ENCODE measurements around the gene NEB. TPM values are rescaled to one million over a fixed set of nuclear protein-coding genes. Genes with fewer than 3 reads are reported as not detected.
"Not testable (repeated sequence)": the region's sequence is repeated elsewhere in the genome, so short reads cannot be mapped to it uniquely, and the experiment has no call there.

NEB gene
- total and polyA plus RNA-seq, 2 of the 13 experiments (the other 11 are each of a cell fraction or from before 2014, with no cell fraction given): 0.21 to 0.24 TPM

DNA sequence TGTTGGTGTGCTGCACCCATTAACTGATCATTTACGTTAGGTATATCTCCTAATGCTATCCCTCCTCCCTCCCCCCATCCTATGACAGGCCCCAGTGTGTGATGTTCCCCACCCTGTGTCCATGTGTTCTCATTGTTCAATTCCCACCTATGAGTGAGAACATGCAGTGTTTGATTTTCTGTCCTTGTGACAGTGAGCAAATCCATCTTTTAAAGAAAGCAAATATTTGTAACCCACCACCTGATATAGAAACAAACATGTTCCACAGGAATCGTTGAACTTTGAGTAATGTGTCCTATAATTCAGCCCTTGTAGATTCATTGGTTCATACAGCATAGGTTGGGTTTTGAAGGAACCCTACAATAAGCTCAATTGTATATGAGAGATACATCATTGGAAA lies 92.4 kb downstream of the NEB start (continued):
- TF ChIP-seq, protein P1, sequence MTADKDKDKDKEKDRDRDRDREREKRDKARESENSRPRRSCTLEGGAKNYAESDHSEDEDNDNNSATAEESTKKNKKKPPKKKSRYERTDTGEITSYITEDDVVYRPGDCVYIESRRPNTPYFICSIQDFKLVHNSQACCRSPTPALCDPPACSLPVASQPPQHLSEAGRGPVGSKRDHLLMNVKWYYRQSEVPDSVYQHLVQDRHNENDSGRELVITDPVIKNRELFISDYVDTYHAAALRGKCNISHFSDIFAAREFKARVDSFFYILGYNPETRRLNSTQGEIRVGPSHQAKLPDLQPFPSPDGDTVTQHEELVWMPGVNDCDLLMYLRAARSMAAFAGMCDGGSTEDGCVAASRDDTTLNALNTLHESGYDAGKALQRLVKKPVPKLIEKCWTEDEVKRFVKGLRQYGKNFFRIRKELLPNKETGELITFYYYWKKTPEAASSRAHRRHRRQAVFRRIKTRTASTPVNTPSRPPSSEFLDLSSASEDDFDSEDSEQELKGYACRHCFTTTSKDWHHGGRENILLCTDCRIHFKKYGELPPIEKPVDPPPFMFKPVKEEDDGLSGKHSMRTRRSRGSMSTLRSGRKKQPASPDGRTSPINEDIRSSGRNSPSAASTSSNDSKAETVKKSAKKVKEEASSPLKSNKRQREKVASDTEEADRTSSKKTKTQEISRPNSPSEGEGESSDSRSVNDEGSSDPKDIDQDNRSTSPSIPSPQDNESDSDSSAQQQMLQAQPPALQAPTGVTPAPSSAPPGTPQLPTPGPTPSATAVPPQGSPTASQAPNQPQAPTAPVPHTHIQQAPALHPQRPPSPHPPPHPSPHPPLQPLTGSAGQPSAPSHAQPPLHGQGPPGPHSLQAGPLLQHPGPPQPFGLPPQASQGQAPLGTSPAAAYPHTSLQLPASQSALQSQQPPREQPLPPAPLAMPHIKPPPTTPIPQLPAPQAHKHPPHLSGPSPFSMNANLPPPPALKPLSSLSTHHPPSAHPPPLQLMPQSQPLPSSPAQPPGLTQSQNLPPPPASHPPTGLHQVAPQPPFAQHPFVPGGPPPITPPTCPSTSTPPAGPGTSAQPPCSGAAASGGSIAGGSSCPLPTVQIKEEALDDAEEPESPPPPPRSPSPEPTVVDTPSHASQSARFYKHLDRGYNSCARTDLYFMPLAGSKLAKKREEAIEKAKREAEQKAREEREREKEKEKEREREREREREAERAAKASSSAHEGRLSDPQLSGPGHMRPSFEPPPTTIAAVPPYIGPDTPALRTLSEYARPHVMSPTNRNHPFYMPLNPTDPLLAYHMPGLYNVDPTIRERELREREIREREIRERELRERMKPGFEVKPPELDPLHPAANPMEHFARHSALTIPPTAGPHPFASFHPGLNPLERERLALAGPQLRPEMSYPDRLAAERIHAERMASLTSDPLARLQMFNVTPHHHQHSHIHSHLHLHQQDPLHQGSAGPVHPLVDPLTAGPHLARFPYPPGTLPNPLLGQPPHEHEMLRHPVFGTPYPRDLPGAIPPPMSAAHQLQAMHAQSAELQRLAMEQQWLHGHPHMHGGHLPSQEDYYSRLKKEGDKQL (CRISPR knock-in tag; IDR thresholded peaks at IDR 0.05; ENCODE audit: low read depth): peak; percentile 77; the same call in 1 of the 2 replicates
- peak; percentile 68 for TF ChIP-seq HDAC1 (CRISPR knock-in tag; IDR thresholded peaks at IDR 0.05)
- peak; percentile 85 for TF ChIP-seq FOXA3 (CRISPR knock-in tag; IDR thresholded peaks at IDR 0.05)
- peak; percentile 31; the same call in 1 of the 2 replicates for TF ChIP-seq HNF4A (CRISPR knock-in tag; IDR thresholded peaks at IDR 0.05)
- 0 out of 2 replicates have a peak, but pooled peaks have one; percentile 32 for TF ChIP-seq ZNF644 (CRISPR knock-in tag; IDR thresholded peaks at IDR 0.05; ENCODE audit: low read depth)
- TF ChIP-seq SOX6 (IDR thresholded peaks at IDR 0.05); FOXP1 (IDR thresholded peaks at IDR 0.05); EP300 (CRISPR knock-in tag; IDR thresholded peaks at IDR 0.05; ENCODE audit: borderline replicate concordance): not testable (repeated sequence)
- peak; percentile 96 for TF ChIP-seq SOX6 (CRISPR knock-in tag; IDR thresholded peaks at IDR 0.05)
- TF ChIP-seq ISL2 (CRISPR knock-in tag; IDR thresholded peaks at IDR 0.05): peak; percentile 71
- TF ChIP-seq RXRB (CRISPR knock-in tag; IDR thresholded peaks at IDR 0.05; ENCODE audit: borderline replicate concordance): peak; percentile 17; the same call in 1 of the 2 replicates
- TF ChIP-seq FOXP1 (CRISPR knock-in tag; IDR thresholded peaks at IDR 0.05): peak; percentile 72; the same call in 1 of the 2 replicates
- 0 out of 2 replicates have a peak, but pooled peaks have one; percentile 26 for TF ChIP-seq FOSL2 (CRISPR knock-in tag; IDR thresholded peaks at IDR 0.05)
- TF ChIP-seq, protein P2, sequence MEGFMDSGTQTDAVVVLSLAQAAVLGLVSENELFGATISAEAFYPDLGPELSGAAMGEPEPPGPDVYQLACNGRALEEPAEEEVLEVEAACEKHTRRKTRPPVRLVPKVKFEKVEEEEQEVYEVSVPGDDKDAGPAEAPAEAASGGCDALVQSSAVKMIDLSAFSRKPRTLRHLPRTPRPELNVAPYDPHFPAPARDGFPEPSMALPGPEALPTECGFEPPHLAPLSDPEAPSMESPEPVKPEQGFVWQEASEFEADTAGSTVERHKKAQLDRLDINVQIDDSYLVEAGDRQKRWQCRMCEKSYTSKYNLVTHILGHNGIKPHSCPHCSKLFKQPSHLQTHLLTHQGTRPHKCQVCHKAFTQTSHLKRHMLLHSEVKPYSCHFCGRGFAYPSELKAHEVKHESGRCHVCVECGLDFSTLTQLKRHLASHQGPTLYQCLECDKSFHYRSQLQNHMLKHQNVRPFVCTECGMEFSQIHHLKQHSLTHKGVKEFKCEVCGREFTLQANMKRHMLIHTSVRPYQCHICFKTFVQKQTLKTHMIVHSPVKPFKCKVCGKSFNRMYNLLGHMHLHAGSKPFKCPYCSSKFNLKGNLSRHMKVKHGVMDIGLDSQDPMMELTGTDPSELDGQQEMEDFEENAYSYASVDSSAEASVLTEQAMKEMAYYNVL (CRISPR knock-in tag; IDR thresholded peaks at IDR 0.05; ENCODE audit: borderline replicate concordance): peak; percentile 60; the same call in 1 of the 2 replicates
- TF ChIP-seq, protein P3, sequence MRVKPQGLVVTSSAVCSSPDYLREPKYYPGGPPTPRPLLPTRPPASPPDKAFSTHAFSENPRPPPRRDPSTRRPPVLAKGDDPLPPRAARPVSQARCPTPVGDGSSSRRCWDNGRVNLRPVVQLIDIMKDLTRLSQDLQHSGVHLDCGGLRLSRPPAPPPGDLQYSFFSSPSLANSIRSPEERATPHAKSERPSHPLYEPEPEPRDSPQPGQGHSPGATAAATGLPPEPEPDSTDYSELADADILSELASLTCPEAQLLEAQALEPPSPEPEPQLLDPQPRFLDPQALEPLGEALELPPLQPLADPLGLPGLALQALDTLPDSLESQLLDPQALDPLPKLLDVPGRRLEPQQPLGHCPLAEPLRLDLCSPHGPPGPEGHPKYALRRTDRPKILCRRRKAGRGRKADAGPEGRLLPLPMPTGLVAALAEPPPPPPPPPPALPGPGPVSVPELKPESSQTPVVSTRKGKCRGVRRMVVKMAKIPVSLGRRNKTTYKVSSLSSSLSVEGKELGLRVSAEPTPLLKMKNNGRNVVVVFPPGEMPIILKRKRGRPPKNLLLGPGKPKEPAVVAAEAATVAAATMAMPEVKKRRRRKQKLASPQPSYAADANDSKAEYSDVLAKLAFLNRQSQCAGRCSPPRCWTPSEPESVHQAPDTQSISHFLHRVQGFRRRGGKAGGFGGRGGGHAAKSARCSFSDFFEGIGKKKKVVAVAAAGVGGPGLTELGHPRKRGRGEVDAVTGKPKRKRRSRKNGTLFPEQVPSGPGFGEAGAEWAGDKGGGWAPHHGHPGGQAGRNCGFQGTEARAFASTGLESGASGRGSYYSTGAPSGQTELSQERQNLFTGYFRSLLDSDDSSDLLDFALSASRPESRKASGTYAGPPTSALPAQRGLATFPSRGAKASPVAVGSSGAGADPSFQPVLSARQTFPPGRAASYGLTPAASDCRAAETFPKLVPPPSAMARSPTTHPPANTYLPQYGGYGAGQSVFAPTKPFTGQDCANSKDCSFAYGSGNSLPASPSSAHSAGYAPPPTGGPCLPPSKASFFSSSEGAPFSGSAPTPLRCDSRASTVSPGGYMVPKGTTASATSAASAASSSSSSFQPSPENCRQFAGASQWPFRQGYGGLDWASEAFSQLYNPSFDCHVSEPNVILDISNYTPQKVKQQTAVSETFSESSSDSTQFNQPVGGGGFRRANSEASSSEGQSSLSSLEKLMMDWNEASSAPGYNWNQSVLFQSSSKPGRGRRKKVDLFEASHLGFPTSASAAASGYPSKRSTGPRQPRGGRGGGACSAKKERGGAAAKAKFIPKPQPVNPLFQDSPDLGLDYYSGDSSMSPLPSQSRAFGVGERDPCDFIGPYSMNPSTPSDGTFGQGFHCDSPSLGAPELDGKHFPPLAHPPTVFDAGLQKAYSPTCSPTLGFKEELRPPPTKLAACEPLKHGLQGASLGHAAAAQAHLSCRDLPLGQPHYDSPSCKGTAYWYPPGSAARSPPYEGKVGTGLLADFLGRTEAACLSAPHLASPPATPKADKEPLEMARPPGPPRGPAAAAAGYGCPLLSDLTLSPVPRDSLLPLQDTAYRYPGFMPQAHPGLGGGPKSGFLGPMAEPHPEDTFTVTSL (CRISPR knock-in tag; IDR thresholded peaks at IDR 0.05; ENCODE audit: borderline replicate concordance): peak; percentile 92
- TF ChIP-seq EP300 (IDR thresholded peaks at IDR 0.05; ENCODE audit: low read depth in 2 of 2, low read length in 2 of 2): peak in 1 of 2 experiments; percentile 58; a peak in 2 of 4 replicates
- TF ChIP-seq NCOA2 (CRISPR knock-in tag; IDR thresholded peaks at IDR 0.05): peak; percentile 58
- 0 out of 2 replicates have a peak, but pooled peaks have one; percentile 46 for TF ChIP-seq KDM3A (CRISPR knock-in tag; IDR thresholded peaks at IDR 0.05; ENCODE audit: low read depth)
